BLaER1 treated with 17β-estradiol and CSF1 and Interleukin-3, amounts not matched to agents 10 nM and 100 nM (cell line): Measurements from ENCODE around the gene NCOA1.
"Not testable (repeated sequence)": the region's sequence is repeated elsewhere in the genome, so short reads cannot be mapped to it uniquely, and the experiment has no call there.

Source experiments
- H3K27ac ChIP-seq, 11 experiments: shearing (Covaris generic); formaldehyde crosslinking; 2 replicates each; pipeline ENCODE4 v1.8.1; 2022
- H3K27me3 ChIP-seq, 11 experiments: shearing (Covaris generic); formaldehyde crosslinking; 2 replicates each; pipeline ENCODE4 v1.8.1; 2022
- H3K36me3 ChIP-seq, 11 experiments: shearing (Covaris generic); formaldehyde crosslinking; 2 replicates each; pipeline ENCODE4 v1.8.1; 2022
- H3K4me1 ChIP-seq, 10 experiments: shearing (Covaris generic); formaldehyde crosslinking; 2 replicates each; pipeline ENCODE4 v1.8.1; 2022
- H3K4me2 ChIP-seq, 11 experiments: shearing (Covaris generic); formaldehyde crosslinking; 2 replicates each; pipeline ENCODE4 v1.8.1; 2022
- H3K4me3 ChIP-seq, 10 experiments: shearing (Covaris generic); formaldehyde crosslinking; 2 replicates each; pipeline ENCODE4 v1.8.1; 2022
- H3K9ac ChIP-seq, 11 experiments: shearing (Covaris generic); formaldehyde crosslinking; 2 replicates each; pipeline ENCODE4 v1.8.1; 2022
- H3K9me3 ChIP-seq, 11 experiments: shearing (Covaris generic); formaldehyde crosslinking; replicated peaks in 1 of 11; 2 replicates each; pipeline ENCODE4 v1.8.1; 2022
- H4K20me1 ChIP-seq, 11 experiments: shearing (Covaris generic); formaldehyde crosslinking; 2 replicates each; pipeline ENCODE4 v1.8.1; 2022
- Cebpa-rat ChIP-seq, 11 experiments: shearing (Covaris generic); IDR thresholded peaks; 2 replicates each; pipeline ENCODE4 v1.8.1; 2022

The NCOA1 gene

DNA sequence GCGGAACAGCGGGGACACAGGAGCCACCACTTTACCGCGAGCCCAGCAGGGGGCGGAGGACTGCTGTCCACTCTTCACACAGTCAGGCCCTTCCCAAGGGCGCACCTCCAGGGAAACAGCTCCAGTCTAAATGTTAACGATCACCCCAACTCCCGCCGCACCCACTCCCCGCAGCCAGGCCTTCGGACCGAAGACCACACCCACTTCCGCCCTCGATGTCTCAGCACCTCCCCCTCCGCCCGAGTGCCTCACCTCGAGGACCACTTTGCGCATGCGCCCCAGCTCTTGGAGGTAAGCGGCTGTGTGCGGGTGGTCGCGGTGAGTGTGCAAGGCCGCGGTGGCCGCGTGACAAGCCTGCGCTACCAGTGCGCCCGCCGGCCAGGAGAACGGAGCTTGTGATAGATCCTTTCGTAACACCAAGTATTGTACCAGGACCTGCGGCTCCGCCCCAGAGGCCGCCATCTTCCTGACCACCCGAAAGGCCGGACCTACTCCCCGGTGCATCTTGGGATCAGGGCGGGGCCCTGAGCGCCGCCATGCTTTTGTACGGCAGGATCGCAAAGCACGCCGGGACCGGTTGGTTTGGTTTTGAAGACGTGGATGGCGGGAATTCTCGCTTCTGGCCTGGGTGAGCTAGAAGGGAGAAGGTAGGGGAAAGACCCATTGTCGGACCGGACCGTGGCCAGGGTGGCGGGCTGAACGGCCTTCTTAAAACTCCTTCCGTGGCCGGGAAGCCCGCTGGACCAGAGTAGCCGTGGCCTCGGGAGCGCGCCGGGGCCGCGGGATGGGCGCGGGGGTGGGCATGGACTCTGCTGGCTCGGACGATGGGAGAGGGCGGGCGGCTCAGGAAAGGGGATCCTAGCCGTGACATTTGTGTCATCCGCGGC, 302.1 kb downstream of the NCOA1 start, which contains the start of the genes CENPO and PTRHD1:
CENPO (plus strand) TSS at position 552 of the 887 bp plus-strand sequence. CDS start 495 bp downstream, outside the sequence.
PTRHD1 (minus strand) TSS at position 518 of the 887 bp plus-strand sequence; CDS start at position 504, 14 bp downstream.
- H3K9me3 ChIP-seq: peaks cover 0 to 9% (median 0%) of the 10 kb centered on the region in 11 experiments; a peak in 4 of 22 replicates
- H4K20me1 ChIP-seq: peaks cover 0 to 6% (median 0%) of the 10 kb centered on the region in 11 experiments; a peak in 3 of 22 replicates
- H3K4me1 ChIP-seq: peaks cover 26 to 39% (median 33%) of the 10 kb centered on the region in 10 experiments
- no peaks in the 10 kb centered on the region for H3K27me3 ChIP-seq
- peak within 1 kb of the TSS; percentile 92 to 98 (median 97) for H3K9ac ChIP-seq
- H3K27ac ChIP-seq: peak within 1 kb of the TSS; percentile 93 to 99 (median 97)
- H3K36me3 ChIP-seq: peaks cover 0 to 44% (median 34%) of the 10 kb centered on the region in 11 experiments; a peak in 20 of 22 replicates
- no peak for TF ChIP-seq Cebpa-rat (IDR thresholded peaks at IDR 0.05)
- peak within 1 kb of the TSS; percentile 83 to 98 (median 88) for H3K4me2 ChIP-seq
- peak within 1 kb of the TSS; percentile 82 to 95 (median 91) for H3K4me3 ChIP-seq

GRCh38 chr2:24793761-24794435, 302.8 kb downstream of the NCOA1 start:
- H3K27me3 ChIP-seq: no peaks in the 10 kb centered on the region
- peak overlapping the region; percentile 92 to 98 (median 97) for H3K9ac ChIP-seq
- H3K4me2 ChIP-seq: peak overlapping the region; percentile 77 to 98 (median 88)
- peaks cover 26 to 39% (median 33%) of the 10 kb centered on the region in 10 experiments for H3K4me1 ChIP-seq
- peak overlapping the region in 10 of 11 experiments; percentile 94 to 99 (median 98); a peak in 20 of 22 replicates for H3K27ac ChIP-seq
- H3K4me3 ChIP-seq: peak overlapping the region; percentile 82 to 95 (median 91)
- H3K36me3 ChIP-seq: peaks cover 0 to 50% (median 42%) of the 10 kb centered on the region in 11 experiments; a peak in 21 of 22 replicates
- peaks cover 0 to 6% (median 0%) of the 10 kb centered on the region in 11 experiments; a peak in 3 of 22 replicates for H4K20me1 ChIP-seq
- H3K9me3 ChIP-seq: peaks cover 0 to 17% (median under 1%) of the 10 kb centered on the region in 11 experiments; a peak in 10 of 22 replicates
- no peak for TF ChIP-seq Cebpa-rat (IDR thresholded peaks at IDR 0.05)

DNA sequence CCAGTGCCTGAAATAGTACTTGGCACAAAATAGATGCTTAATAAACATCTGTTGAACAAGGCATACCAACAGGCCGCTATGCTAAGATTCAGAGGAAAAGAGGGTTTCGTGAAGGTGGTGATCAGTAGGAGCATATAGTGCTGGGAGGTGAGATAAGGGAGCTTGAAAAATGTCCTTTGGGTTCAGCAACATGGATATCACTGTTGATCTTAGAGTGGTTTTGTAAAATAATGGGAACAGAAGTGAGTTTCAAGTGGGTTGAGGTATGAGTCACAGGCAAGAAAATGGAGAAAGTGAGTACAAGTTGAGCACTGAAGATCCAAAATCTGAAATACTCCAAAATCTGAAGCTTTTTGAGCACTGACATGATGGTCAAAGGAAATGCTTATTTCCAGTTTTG, 306.6 kb downstream of the NCOA1 start:
- Histone ChIP-seq H3K27me3 (no peaks in the 10 kb centered on the region), H3K9me3 (peaks cover 0 to 36% (median 16%) of the 10 kb centered on the region in 11 experiments; a peak in 19 of 22 replicates), H3K27ac (no peak overlapping the region), H3K36me3 (peaks cover 11 to 62% (median 57%) of the 10 kb centered on the region in 11 experiments), H3K4me2 (no peak overlapping the region), H4K20me1 (peaks cover 0 to 6% (median 0%) of the 10 kb centered on the region in 11 experiments; a peak in 3 of 22 replicates), H3K9ac (no peak overlapping the region), H3K4me1 (peaks cover 15 to 26% (median 18%) of the 10 kb centered on the region in 10 experiments), H3K4me3 (no peak overlapping the region)
- TF ChIP-seq Cebpa-rat (IDR thresholded peaks at IDR 0.05): no peak

DNA sequence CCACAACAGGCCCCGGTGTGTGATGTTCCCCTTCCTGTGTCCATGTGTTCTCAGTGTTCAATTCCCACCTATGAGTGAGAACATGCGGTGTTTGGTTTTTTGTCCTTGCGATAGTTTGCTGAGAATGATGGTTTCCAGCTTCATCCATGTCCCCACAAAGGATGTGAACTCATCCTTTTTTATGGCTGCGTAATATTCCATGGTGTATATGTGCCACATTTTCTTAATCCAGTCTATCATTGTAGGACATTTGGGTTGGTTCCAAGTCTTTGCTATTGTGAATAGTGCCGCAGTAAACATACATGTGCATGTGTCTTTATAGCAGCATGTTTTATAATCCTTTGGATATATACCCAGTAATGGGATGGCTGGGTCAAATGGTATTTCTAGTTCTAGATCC, 309.4 kb downstream of the NCOA1 start:
- peaks cover 11 to 64% (median 54%) of the 10 kb centered on the region in 11 experiments for H3K36me3 ChIP-seq

GRCh38 chr2:24805811-24806660, 315.0 kb downstream of the NCOA1 start:
- H3K4me2 ChIP-seq: not testable (repeated sequence)
- H3K36me3 ChIP-seq: peaks cover 0 to 68% (median 44%) of the 10 kb centered on the region in 11 experiments; a peak in 19 of 22 replicates

More for the DNA sequence above, 309.4 kb downstream of the NCOA1 start:
- not testable (repeated sequence) for H3K27ac ChIP-seq, H4K20me1 ChIP-seq, H3K4me3 ChIP-seq, H3K4me2 ChIP-seq, H3K27me3 ChIP-seq, H3K9ac ChIP-seq, H3K4me1 ChIP-seq
- H3K9me3 ChIP-seq: peaks cover 0 to 36% (median 16%) of the 10 kb centered on the region in 11 experiments; a peak in 19 of 22 replicates

GRCh38 chr2:24806661-24807036, 315.6 kb downstream of the NCOA1 start:
- H3K27ac ChIP-seq: peak overlapping the region in 1 of 11 experiments; percentile 44; a peak in 1 of 22 replicates
- no peak overlapping the region for H3K4me3 ChIP-seq
- peaks cover 0 to 71% (median 48%) of the 10 kb centered on the region in 11 experiments; a peak in 19 of 22 replicates for H3K36me3 ChIP-seq

More at GRCh38 chr2:24805811-24806660, 315.0 kb downstream of the NCOA1 start:
- not testable (repeated sequence) for H3K9ac ChIP-seq, H3K27me3 ChIP-seq, H3K4me3 ChIP-seq
- Histone ChIP-seq H3K9me3 (peaks cover 0 to 13% (median 3%) of the 10 kb centered on the region in 11 experiments; a peak in 5 of 22 replicates), H4K20me1 (peaks cover 0 to 31% (median 11%) of the 10 kb centered on the region in 11 experiments; a peak in 7 of 22 replicates), H3K27ac (peak overlapping the region in 1 of 11 experiments; percentile 44; a peak in 1 of 22 replicates), H3K4me1 (peaks cover 0 to 14% (median 5%) of the 10 kb centered on the region in 10 experiments; a peak in 11 of 20 replicates)

DNA sequence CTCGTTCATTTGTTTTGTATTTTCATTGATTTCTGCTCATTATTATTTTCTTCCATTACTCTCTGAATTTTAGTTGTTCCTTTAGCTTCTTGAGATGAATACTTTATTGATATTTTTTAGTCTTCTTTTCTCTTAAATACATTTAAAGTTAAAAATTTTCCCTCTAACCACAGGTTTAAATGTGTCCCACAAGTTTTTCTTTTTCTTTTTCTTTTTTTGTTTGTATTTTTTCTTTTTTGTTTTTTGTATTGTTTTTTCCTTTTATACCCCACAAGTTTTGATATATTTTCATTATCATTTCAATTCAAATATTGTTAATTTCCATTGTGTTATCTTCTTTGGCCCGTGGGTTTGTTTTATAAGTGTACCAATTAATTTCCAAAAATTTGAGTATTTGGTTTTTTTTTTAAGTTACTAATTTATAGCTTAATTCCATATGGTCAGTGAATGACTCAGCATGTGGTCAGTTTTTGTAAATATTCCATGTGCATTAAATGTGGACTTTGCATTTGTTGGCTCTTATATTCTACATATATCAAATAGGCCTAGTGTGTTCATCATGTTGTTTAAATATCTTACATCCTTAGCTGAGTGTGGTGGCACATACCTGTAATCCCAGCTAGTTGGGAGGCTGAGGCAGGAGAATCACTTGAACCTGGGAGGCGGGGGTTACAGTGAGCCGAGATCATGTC, 318.4 kb downstream of the NCOA1 start:
- H3K9me3 ChIP-seq: peaks cover 0 to 13% (median 0%) of the 10 kb centered on the region in 11 experiments; a peak in 3 of 22 replicates
- peaks cover 0 to 45% (median 22%) of the 10 kb centered on the region in 11 experiments; a peak in 10 of 22 replicates for H4K20me1 ChIP-seq
- H3K9ac ChIP-seq: no peak overlapping the region
- H3K4me2 ChIP-seq: peak overlapping the region in 2 of 11 experiments; percentile 26 to 56; a peak in 3 of 22 replicates
- no peaks in the 10 kb centered on the region for H3K27me3 ChIP-seq
- peaks cover 7 to 93% (median 74%) of the 10 kb centered on the region in 11 experiments for H3K36me3 ChIP-seq
- no peak overlapping the region for H3K27ac ChIP-seq
- H3K4me3 ChIP-seq: no peak overlapping the region
- H3K4me1 ChIP-seq: peaks cover 0 to 14% (median 5%) of the 10 kb centered on the region in 10 experiments; a peak in 11 of 20 replicates
- no peak for TF ChIP-seq Cebpa-rat (IDR thresholded peaks at IDR 0.05)

More at GRCh38 chr2:24806661-24807036, 315.6 kb downstream of the NCOA1 start:
- Histone ChIP-seq H3K4me2 (no peak overlapping the region), H3K9ac (no peak overlapping the region), H3K9me3 (peaks cover 0 to 12% (median under 1%) of the 10 kb centered on the region in 11 experiments; a peak in 6 of 22 replicates), H4K20me1 (peaks cover 0 to 31% (median 11%) of the 10 kb centered on the region in 11 experiments; a peak in 7 of 22 replicates), H3K27me3 (no peaks in the 10 kb centered on the region), H3K4me1 (peaks cover 0 to 14% (median 5%) of the 10 kb centered on the region in 10 experiments; a peak in 11 of 20 replicates)
- no peak for TF ChIP-seq Cebpa-rat (IDR thresholded peaks at IDR 0.05)
